Right renal cortex interstitium (tissue), 3 donors: ENCODE measurements around the gene SEZ6. TPM values are rescaled to one million over a fixed set of nuclear protein-coding genes. Genes with fewer than 3 reads are reported as not detected.

Experiments used
- DNase-seq, 3 donors: peaks; one replicate each; pipeline ENCODE4 v3.0.0-alpha.2; 2013; ENCODE audit warnings: low read depth in 3 of 3, low spot score in 2 of 3
- polyA plus RNA-seq, 3 donors: library from polyadenylated mRNA; unstranded; fragments of 120-200 nt; gene quantifications; one replicate each; pipeline ENCODE4 v1.2.1, GENCODE V29; 2013; ENCODE audit not compliant: insufficient read length in 3 of 3

Gene SEZ6
- polyA plus RNA-seq, 3 donors, result 0.11 TPM

GRCh38 chr17:28977659-28978355 lies 28.0 kb downstream of the SEZ6 start:
- DNase-seq, result no peak

GRCh38 chr17:28975646-28976045 lies 30.2 kb downstream of the SEZ6 start:
- no peak for DNase-seq

GRCh38 chr17:28975031-28975430 lies 30.8 kb downstream of the SEZ6 start:
- DNase-seq, result no peak

GRCh38 chr17:28974451-28974850 lies 31.4 kb downstream of the SEZ6 start:
- no peak for DNase-seq

- DNase-seq, result no peak
These were observed 32.4 kb downstream of the SEZ6 start for GRCh38 chr17:28973425-28973824.

- DNase-seq, result no peak
These were observed 33.4 kb downstream of the SEZ6 start for GRCh38 chr17:28972437-28972836.

- DNase-seq, result no peak
These were observed 35.0 kb downstream of the SEZ6 start for GRCh38 chr17:28970879-28971278.

GRCh38 chr17:28969706-28970393 lies 36.0 kb downstream of the SEZ6 start:
- no peak for DNase-seq

- no peak for DNase-seq
These were observed 36.9 kb downstream of the SEZ6 start for GRCh38 chr17:28968914-28969295.

- no peak for DNase-seq
These were observed 37.5 kb downstream of the SEZ6 start for GRCh38 chr17:28968231-28968913.

- no peak for DNase-seq
These were observed 38.4 kb downstream of the SEZ6 start for GRCh38 chr17:28967221-28968135.

GRCh38 chr17:28963841-28964240 lies 42.0 kb downstream of the SEZ6 start:
- no peak for DNase-seq

GRCh38 chr17:28963055-28963611 lies 42.7 kb downstream of the SEZ6 start:
- DNase-seq, result no peak

GRCh38 chr17:28961391-28961790 lies 44.4 kb downstream of the SEZ6 start:
- no peak for DNase-seq

- DNase-seq, result no peak
These were observed 45.4 kb downstream of the SEZ6 start for GRCh38 chr17:28960256-28961061.

- DNase-seq, result no peak
These were observed 46.4 kb downstream of the SEZ6 start for GRCh38 chr17:28959471-28959871.

- no peak for DNase-seq
These were observed 46.9 kb downstream of the SEZ6 start for GRCh38 chr17:28958820-28959455.

- DNase-seq, result no peak
These were observed 47.9 kb downstream of the SEZ6 start for GRCh38 chr17:28957992-28958355.

- DNase-seq, result no peak
These were observed 48.4 kb downstream of the SEZ6 start for GRCh38 chr17:28957277-28957991.
